Lower leg skin (tissue), 4 donors: Measurements from ENCODE around the gene MTFMT. TPM values are rescaled to one million over a fixed set of nuclear protein-coding genes. Genes with fewer than 3 reads are reported as not detected.

Experiments
- DNase-seq, 2 donors: peaks; one replicate each; pipeline ENCODE4 v3.0.0-alpha.2; 2019; ENCODE audit warnings: low spot score in 2 of 2
- H3K4me3 ChIP-seq: fragments of 200-600 bp; sonication (generic); 2 replicates; pipeline ENCODE4 v1.5.1; 2017; ENCODE audit warnings: mild to moderate bottlenecking, low read depth; ENCODE audit not compliant: poor library complexity, severe bottlenecking
- POLR2A ChIP-seq, 2 donors: fragments of 450-650 bp; IDR thresholded peaks; one replicate each; pipeline ENCODE4 v1.6.1; 2016 to 2017; ENCODE audit warnings: antibody characterized with exemption in 2 of 2, mild to moderate bottlenecking in 1 of 2, moderate library complexity in 1 of 2
- WGBS, 2 donors: methylation state at CpG; one replicate each; pipeline ENCODE4 v1.1.5; 2018; 5-methylcytosine and 5-hydroxymethylcytosine counted together
- intact Hi-C: fragments of 100-400 bp; cut with DNase I; formaldehyde crosslinking; loops from one replicate; pipeline ENCODE4 v1.15.0; 2023; ENCODE audit warnings: low total_unique reads
- total RNA-seq, 4 donors: library from RNA; depleted of rRNA; stranded (reverse); fragments of >200 nt; gene quantifications; one replicate each; pipeline ENCODE4 v1.1.0, GENCODE V29; 2016
- TF ChIP-seq, protein P1 (sequence below), 3 donors: fragments of 450-650 bp; IDR thresholded peaks; one replicate each; pipeline ENCODE4 v1.5.1; 2016; ENCODE audit warnings: antibody characterized with exemption in 3 of 3, mild to moderate bottlenecking in 3 of 3, moderate library complexity in 2 of 3

MTFMT gene
- total RNA-seq, 4 donors from 2014 or later = 12.3 to 21.9 (median 15.0) TPM

DNA sequence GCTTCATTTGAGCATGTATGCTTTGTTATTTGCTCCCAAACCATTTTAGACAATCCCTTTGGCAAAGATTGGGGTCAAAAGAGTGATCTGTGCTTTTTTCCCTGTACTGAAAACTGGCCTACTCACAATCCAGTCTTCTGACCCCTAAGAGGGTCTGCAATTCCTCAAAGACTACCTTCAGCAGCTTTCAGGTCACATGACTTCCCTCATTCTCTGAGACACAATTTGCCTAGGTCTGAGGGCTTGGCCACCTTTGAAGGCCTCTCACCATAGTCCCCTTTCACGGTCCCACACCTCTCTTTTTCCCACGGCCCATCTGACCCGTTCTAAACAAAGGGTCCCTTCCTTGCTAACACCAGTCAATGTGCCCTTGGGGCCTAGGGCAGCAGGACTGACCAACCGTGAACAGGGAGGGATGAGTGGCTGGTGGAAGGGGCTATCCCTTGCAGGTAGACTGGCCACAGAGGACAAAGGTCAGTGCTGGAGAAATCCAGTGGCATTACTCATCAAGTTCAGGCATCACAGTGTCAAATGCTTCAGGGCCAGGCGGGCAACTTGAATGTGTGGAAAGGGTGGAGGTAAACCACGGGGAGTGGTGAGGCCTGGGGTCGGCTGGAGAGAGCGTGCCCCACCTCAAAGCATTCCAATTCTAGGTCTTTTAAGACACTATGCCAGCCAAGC is 27.6 kb upstream of the MTFMT start:
- peak in 1 of 2 donors; percentile 65 for DNase-seq
- TF ChIP-seq, protein P1, sequence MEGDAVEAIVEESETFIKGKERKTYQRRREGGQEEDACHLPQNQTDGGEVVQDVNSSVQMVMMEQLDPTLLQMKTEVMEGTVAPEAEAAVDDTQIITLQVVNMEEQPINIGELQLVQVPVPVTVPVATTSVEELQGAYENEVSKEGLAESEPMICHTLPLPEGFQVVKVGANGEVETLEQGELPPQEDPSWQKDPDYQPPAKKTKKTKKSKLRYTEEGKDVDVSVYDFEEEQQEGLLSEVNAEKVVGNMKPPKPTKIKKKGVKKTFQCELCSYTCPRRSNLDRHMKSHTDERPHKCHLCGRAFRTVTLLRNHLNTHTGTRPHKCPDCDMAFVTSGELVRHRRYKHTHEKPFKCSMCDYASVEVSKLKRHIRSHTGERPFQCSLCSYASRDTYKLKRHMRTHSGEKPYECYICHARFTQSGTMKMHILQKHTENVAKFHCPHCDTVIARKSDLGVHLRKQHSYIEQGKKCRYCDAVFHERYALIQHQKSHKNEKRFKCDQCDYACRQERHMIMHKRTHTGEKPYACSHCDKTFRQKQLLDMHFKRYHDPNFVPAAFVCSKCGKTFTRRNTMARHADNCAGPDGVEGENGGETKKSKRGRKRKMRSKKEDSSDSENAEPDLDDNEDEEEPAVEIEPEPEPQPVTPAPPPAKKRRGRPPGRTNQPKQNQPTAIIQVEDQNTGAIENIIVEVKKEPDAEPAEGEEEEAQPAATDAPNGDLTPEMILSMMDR (IDR thresholded peaks at IDR 0.05) = no peak
- TF ChIP-seq POLR2A (IDR thresholded peaks at IDR 0.05) = no peak
- 69 to 77% methylated on average over 8 of the region's 8 CpGs for WGBS, 2 donors
- H3K4me3 ChIP-seq = no peak overlapping the region
- intact Hi-C loops = no loop called here

- intact Hi-C loops = no loop called here
- TF ChIP-seq, protein P1 (IDR thresholded peaks at IDR 0.05) = no peak
- TF ChIP-seq POLR2A (IDR thresholded peaks at IDR 0.05) = no peak
- no peak overlapping the region for H3K4me3 ChIP-seq
- 83 to 87% methylated on average over 9 of the region's 9 CpGs for WGBS, 2 donors
- DNase-seq = peak in 1 of 2 donors; percentile 81
Measured at GRCh38 chr15:65056106-65056505, 26.7 kb upstream of the MTFMT start.

- peak in 1 of 2 donors; percentile 83 for DNase-seq
- TF ChIP-seq, protein P1 (IDR thresholded peaks at IDR 0.05) = no peak
- TF ChIP-seq POLR2A (IDR thresholded peaks at IDR 0.05) = no peak
- intact Hi-C loops = no loop called here
- WGBS, 2 donors = 39 to 52% methylated on average over 5 to 6 of the region's 6 CpGs
- no peak overlapping the region for H3K4me3 ChIP-seq
Measured at GRCh38 chr15:65055201-65055870, 25.9 kb upstream of the MTFMT start.

GRCh38 chr15:65054333-65055200 is 25.1 kb upstream of the MTFMT start:
- TF ChIP-seq, protein P1 (IDR thresholded peaks at IDR 0.05) = peak in 1 of 3 donors; percentile 51
- no peak for TF ChIP-seq POLR2A (IDR thresholded peaks at IDR 0.05)
- DNase-seq = peak; percentile 62 to 92
- whole genome bisulfite sequencing, 2 donors = 69 to 88% methylated on average over 21 to 24 of the region's 26 CpGs
- intact Hi-C loops = loop anchor here (5.0 kb wide), 1 partner anchor 48 kb away; no protein-coding TSS in a partner anchor
- no peak overlapping the region for H3K4me3 ChIP-seq

DNA sequence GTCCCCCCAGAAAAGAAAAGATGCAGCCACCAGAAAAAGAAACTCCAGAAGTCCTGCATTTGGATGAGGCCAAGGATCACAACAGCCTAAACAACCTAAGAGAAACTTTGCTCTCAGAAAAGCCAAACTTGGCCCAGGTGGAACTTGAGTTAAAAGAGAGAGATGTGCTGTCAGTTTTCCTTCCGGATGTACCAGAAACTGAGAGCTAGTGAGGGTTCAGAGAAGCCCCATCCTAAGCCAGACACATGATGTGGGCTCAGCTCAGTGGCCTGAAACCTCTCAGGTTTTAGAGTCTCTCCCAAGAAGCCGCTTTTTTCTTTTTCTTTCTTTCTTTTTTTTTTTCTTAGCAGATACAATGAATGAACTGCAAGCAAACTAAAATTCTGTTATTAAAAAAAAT is 23.5 kb upstream of the MTFMT start:
- DNase-seq = peak in 1 of 2 donors; percentile 21
- 85% methylated on average over 2 of the region's 2 CpGs for WGBS, 2 donors
- intact Hi-C loops = loop anchor here (5.0 kb wide), 1 partner anchor 49 kb away; no protein-coding TSS in a partner anchor
- TF ChIP-seq, protein P1 (IDR thresholded peaks at IDR 0.05) = no peak
- H3K4me3 ChIP-seq = no peak overlapping the region
